Measurements from ENCODE around the gene PAX2. TPM values are rescaled to one million over a fixed set of nuclear protein-coding genes. Genes with fewer than 3 reads are reported as not detected.

Gene PAX2
- total RNA-seq, 1 donor from 2014 or later, result 20.2 TPM

GRCh38 chr10:100736144-100736808 lies 9.1 kb upstream of the PAX2 start:
- peak overlapping the region; percentile 84 for H3K4me3 ChIP-seq (ENCODE audit: low read depth, low read length)
- DNase-seq (ENCODE audit: low read depth), result no peak

GRCh38 chr10:100736809-100737354 lies 8.5 kb upstream of the PAX2 start:
- no peak for DNase-seq (ENCODE audit: low read depth)
- no peak for TF ChIP-seq CTCF (conservative IDR thresholded peaks at IDR 0.05; ENCODE audit: low read depth, low read length)
- peak overlapping the region; percentile 84 for H3K4me3 ChIP-seq (ENCODE audit: low read depth, low read length)

More at GRCh38 chr10:100736144-100736808, 9.1 kb upstream of the PAX2 start:
- no peak for TF ChIP-seq CTCF (conservative IDR thresholded peaks at IDR 0.05; ENCODE audit: low read depth, low read length)

GRCh38 chr10:100737355-100738054 lies 7.9 kb upstream of the PAX2 start:
- peak overlapping the region; percentile 84 for H3K4me3 ChIP-seq (ENCODE audit: low read depth, low read length)
- no peak for TF ChIP-seq CTCF (conservative IDR thresholded peaks at IDR 0.05; ENCODE audit: low read depth, low read length)
- DNase-seq (ENCODE audit: low read depth), result no peak

- no peak for DNase-seq (ENCODE audit: low read depth)
- H3K4me3 ChIP-seq (ENCODE audit: low read depth, low read length), result peak overlapping the region; percentile 84
- TF ChIP-seq CTCF (conservative IDR thresholded peaks at IDR 0.05; ENCODE audit: low read depth, low read length), result no peak
Observed at GRCh38 chr10:100738055-100738827, 7.1 kb upstream of the PAX2 start.

- no peak for DNase-seq (ENCODE audit: low read depth)
- peak overlapping the region; percentile 84 for H3K4me3 ChIP-seq (ENCODE audit: low read depth, low read length)
Observed at GRCh38 chr10:100739517-100740368, 5.6 kb upstream of the PAX2 start.

More at GRCh38 chr10:100739517-100740368, 5.6 kb upstream of the PAX2 start:
- TF ChIP-seq CTCF (conservative IDR thresholded peaks at IDR 0.05; ENCODE audit: low read depth, low read length), result no peak

Data from epithelial cell of proximal tubule (primary cell).